ENCODE measurements around the gene MROH2B.

Gene MROH2B

GRCh38 chr5:41097642-41098041, 26.5 kb upstream of the MROH2B start:
- TF ChIP-seq, protein P1, sequence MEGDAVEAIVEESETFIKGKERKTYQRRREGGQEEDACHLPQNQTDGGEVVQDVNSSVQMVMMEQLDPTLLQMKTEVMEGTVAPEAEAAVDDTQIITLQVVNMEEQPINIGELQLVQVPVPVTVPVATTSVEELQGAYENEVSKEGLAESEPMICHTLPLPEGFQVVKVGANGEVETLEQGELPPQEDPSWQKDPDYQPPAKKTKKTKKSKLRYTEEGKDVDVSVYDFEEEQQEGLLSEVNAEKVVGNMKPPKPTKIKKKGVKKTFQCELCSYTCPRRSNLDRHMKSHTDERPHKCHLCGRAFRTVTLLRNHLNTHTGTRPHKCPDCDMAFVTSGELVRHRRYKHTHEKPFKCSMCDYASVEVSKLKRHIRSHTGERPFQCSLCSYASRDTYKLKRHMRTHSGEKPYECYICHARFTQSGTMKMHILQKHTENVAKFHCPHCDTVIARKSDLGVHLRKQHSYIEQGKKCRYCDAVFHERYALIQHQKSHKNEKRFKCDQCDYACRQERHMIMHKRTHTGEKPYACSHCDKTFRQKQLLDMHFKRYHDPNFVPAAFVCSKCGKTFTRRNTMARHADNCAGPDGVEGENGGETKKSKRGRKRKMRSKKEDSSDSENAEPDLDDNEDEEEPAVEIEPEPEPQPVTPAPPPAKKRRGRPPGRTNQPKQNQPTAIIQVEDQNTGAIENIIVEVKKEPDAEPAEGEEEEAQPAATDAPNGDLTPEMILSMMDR (IDR thresholded peaks at IDR 0.05; ENCODE audit: extremely low read depth, missing control alignments) = no peak
- DNase-seq (ENCODE audit: low spot score) = no peak

DNA sequence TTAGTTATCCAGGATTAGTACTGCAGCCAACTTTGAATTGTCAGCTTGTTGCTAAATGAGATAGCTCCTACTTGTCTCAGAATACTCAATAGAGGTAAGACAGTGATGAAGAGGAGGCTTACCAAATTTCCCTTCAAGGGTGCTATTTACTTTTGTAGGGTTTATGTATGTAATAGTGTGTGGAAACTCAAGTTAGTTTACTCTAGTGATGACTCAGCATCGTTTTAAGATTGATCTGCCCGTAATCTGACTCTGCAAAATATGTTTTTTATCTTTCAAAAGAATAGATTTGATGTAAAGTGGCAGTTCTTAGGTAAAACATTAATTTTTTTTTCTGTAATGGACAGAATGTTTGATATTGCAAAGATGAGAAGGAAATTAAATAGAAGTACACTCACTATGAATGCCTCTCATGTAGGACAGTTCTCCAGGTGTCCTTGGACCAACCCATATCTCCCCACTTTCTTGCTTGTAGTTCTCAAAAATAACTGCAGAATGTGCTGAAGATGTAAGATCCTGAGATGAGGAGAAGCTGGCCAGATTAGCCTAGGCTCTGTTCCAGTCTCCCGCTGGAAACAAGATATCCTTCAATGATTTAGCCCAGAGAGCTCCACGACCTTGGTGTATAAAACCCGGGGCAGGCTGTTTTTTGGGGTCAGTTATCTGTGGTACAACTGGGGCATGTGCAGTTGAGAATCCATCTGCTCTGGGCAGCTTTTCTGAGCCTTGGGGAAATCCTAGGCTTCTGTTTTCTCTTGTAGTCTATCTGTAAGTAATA, 24.4 kb upstream of the MROH2B start:
- no peak for DNase-seq (ENCODE audit: low spot score)

DNA sequence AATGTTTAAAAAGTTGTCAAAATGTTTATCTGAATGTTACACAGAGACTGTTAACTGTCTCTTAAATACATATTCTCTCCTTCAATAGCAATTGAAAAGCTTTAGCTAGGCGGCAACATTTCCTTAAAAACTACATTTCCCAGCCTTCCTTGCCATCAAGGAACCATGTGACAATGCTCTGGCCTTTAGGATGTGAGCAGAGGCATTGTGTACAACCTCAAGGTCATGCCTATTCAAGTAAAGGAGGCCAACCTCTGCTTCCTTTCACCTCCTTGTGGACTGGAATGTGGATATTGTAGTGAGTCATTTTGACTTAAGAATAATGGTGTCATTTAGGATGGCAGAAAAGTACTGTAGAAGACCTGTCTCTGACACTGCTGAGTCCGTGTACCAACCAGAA, 23.7 kb upstream of the MROH2B start:
- no peak for DNase-seq (ENCODE audit: low spot score)
- TF ChIP-seq, protein P1 (IDR thresholded peaks at IDR 0.05; ENCODE audit: extremely low read depth, missing control alignments) = no peak

More for the DNA sequence above, 24.4 kb upstream of the MROH2B start:
- TF ChIP-seq, protein P1 (IDR thresholded peaks at IDR 0.05; ENCODE audit: extremely low read depth, missing control alignments) = no peak

DNA sequence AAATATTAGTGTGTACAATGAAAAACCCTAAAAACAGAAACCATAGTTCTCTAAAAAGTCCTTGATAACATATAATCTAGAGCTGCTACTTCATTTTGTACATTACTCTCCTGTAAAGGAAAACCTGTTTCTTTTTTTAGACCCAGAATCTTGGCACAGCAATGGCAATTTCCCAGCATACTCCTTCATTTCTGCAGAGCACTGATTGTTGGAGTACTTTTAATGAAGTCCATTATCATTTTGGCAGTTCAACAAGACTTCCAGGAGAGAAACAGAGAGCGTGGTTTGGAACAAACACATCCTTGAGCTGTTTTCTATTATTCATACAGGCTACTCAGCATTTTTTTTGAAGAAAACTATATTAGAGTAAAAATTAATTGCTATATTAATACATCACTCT, 22.7 kb upstream of the MROH2B start:
- no peak for DNase-seq (ENCODE audit: low spot score)
- TF ChIP-seq, protein P1 (IDR thresholded peaks at IDR 0.05; ENCODE audit: extremely low read depth, missing control alignments) = no peak

- TF ChIP-seq, protein P1 (IDR thresholded peaks at IDR 0.05; ENCODE audit: extremely low read depth, missing control alignments) = no peak
- no peak for DNase-seq (ENCODE audit: low spot score)
Observed at GRCh38 chr5:41087461-41087860, 16.3 kb upstream of the MROH2B start.

GRCh38 chr5:41083306-41083705, 12.2 kb upstream of the MROH2B start:
- DNase-seq (ENCODE audit: low spot score) = no peak
- TF ChIP-seq, protein P1 (IDR thresholded peaks at IDR 0.05; ENCODE audit: extremely low read depth, missing control alignments) = no peak

- TF ChIP-seq, protein P1 (IDR thresholded peaks at IDR 0.05; ENCODE audit: extremely low read depth, missing control alignments) = no peak
- DNase-seq (ENCODE audit: low spot score) = no peak
Observed at GRCh38 chr5:41071975-41072374, 833 bp upstream of the MROH2B start.
